ENCODE results near the gene AMN1. TPM values are rescaled to one million over a fixed set of nuclear protein-coding genes. Genes with fewer than 3 reads are reported as not detected.

Gene AMN1
- total and polyA plus RNA-seq, 2 of the 13 experiments (the other 11 are each of a cell fraction or from before 2014, with no cell fraction given), result 7.5 to 26.5 TPM

DNA sequence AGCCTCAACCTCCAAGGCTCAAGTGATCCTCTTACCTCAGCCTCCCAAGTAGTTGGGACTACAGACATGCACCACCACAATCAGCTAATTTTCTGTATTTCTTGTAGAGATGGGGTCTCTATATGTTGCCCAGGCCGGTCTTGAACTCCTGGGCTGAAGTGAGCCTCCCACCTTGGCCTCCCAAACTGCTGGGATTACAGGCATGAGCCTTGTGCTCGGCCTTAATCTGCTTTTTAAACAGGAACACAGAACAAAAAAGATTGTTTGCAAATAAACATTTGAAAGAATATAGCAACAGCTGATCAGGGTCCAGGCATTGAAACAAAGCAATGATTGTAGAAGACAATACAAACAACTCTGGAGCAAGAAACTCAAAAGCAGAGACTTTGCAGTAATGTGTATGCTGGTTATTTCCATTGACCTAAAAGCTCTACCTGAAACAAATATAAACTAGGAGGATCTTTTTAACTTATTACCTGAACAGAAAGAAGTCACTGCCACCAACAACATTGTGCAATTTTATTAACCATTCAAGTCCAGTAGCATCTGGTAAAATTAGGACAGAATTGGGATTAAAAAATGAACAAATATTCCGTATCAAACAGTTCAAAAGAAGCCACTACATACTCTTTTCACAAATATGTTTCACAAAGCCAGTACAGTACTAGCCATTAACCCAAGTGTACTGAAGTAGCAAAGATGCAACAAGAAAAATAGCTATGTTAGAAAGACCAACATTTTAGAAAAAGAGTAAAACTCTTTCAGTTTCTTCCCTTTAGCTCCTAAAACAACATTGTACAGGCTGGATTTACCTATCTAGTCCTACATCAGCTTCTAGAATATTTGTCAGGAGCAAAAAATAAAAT lies 14.2 kb downstream of the AMN1 start (continued):
- TF ChIP-seq KLF16 (CRISPR knock-in tag; IDR thresholded peaks at IDR 0.05) (no peak), HMG20B (CRISPR knock-in tag; conservative IDR thresholded peaks at IDR 0.05) (no peak), POLR2A (IDR thresholded peaks at IDR 0.05; ENCODE audit: insufficient read depth in 1 of 2, low read depth in 2 of 2, low read length in 2 of 2) (no peak), ZNF674 (CRISPR knock-in tag; IDR thresholded peaks at IDR 0.05; ENCODE audit: low read depth) (no peak), ZNF841 (CRISPR knock-in tag; IDR thresholded peaks at IDR 0.05; ENCODE audit: borderline replicate concordance) (no peak), U2AF2 (IDR thresholded peaks at IDR 0.05; ENCODE audit: low read depth, low read length) (no peak), SSRP1 (CRISPR knock-in tag; IDR thresholded peaks at IDR 0.05) (no peak), DNMT3B (CRISPR knock-in tag; conservative IDR thresholded peaks at IDR 0.05) (no peak), ZSCAN9 (CRISPR knock-in tag; IDR thresholded peaks at IDR 0.05; ENCODE audit: borderline replicate concordance) (no peak), ZNF768 (CRISPR knock-in tag; IDR thresholded peaks at IDR 0.05) (no peak), FOSL2 (CRISPR knock-in tag; IDR thresholded peaks at IDR 0.05) (peak; percentile 23; the same call in 1 of the 2 replicates), NR1H2 (CRISPR knock-in tag; IDR thresholded peaks at IDR 0.05; ENCODE audit: borderline replicate concordance, low read depth) (no peak), PRPF4 (IDR thresholded peaks at IDR 0.05; ENCODE audit: low read depth, low read length, poor library complexity, severe bottlenecking) (no peak), CAMTA2 (CRISPR knock-in tag; IDR thresholded peaks at IDR 0.05; ENCODE audit: borderline replicate concordance) (no peak), SMYD3 (CRISPR knock-in tag; IDR thresholded peaks at IDR 0.05) (no peak)
- TF ChIP-seq, protein P1, sequence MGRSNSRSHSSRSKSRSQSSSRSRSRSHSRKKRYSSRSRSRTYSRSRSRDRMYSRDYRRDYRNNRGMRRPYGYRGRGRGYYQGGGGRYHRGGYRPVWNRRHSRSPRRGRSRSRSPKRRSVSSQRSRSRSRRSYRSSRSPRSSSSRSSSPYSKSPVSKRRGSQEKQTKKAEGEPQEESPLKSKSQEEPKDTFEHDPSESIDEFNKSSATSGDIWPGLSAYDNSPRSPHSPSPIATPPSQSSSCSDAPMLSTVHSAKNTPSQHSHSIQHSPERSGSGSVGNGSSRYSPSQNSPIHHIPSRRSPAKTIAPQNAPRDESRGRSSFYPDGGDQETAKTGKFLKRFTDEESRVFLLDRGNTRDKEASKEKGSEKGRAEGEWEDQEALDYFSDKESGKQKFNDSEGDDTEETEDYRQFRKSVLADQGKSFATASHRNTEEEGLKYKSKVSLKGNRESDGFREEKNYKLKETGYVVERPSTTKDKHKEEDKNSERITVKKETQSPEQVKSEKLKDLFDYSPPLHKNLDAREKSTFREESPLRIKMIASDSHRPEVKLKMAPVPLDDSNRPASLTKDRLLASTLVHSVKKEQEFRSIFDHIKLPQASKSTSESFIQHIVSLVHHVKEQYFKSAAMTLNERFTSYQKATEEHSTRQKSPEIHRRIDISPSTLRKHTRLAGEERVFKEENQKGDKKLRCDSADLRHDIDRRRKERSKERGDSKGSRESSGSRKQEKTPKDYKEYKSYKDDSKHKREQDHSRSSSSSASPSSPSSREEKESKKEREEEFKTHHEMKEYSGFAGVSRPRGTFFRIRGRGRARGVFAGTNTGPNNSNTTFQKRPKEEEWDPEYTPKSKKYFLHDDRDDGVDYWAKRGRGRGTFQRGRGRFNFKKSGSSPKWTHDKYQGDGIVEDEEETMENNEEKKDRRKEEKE (IDR thresholded peaks at IDR 0.05), result no peak
- TF ChIP-seq, protein P2, sequence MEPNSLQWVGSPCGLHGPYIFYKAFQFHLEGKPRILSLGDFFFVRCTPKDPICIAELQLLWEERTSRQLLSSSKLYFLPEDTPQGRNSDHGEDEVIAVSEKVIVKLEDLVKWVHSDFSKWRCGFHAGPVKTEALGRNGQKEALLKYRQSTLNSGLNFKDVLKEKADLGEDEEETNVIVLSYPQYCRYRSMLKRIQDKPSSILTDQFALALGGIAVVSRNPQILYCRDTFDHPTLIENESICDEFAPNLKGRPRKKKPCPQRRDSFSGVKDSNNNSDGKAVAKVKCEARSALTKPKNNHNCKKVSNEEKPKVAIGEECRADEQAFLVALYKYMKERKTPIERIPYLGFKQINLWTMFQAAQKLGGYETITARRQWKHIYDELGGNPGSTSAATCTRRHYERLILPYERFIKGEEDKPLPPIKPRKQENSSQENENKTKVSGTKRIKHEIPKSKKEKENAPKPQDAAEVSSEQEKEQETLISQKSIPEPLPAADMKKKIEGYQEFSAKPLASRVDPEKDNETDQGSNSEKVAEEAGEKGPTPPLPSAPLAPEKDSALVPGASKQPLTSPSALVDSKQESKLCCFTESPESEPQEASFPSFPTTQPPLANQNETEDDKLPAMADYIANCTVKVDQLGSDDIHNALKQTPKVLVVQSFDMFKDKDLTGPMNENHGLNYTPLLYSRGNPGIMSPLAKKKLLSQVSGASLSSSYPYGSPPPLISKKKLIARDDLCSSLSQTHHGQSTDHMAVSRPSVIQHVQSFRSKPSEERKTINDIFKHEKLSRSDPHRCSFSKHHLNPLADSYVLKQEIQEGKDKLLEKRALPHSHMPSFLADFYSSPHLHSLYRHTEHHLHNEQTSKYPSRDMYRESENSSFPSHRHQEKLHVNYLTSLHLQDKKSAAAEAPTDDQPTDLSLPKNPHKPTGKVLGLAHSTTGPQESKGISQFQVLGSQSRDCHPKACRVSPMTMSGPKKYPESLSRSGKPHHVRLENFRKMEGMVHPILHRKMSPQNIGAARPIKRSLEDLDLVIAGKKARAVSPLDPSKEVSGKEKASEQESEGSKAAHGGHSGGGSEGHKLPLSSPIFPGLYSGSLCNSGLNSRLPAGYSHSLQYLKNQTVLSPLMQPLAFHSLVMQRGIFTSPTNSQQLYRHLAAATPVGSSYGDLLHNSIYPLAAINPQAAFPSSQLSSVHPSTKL (CRISPR knock-in tag; IDR thresholded peaks at IDR 0.05), result peak; percentile 48; the same call in 1 of the 2 replicates
- TF ChIP-seq, protein P3, sequence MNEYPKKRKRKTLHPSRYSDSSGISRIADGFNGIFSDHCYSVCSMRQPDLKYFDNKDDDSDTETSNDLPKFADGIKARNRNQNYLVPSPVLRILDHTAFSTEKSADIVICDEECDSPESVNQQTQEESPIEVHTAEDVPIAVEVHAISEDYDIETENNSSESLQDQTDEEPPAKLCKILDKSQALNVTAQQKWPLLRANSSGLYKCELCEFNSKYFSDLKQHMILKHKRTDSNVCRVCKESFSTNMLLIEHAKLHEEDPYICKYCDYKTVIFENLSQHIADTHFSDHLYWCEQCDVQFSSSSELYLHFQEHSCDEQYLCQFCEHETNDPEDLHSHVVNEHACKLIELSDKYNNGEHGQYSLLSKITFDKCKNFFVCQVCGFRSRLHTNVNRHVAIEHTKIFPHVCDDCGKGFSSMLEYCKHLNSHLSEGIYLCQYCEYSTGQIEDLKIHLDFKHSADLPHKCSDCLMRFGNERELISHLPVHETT (CRISPR knock-in tag; conservative IDR thresholded peaks at IDR 0.05), result no peak
- TF ChIP-seq, protein P4, sequence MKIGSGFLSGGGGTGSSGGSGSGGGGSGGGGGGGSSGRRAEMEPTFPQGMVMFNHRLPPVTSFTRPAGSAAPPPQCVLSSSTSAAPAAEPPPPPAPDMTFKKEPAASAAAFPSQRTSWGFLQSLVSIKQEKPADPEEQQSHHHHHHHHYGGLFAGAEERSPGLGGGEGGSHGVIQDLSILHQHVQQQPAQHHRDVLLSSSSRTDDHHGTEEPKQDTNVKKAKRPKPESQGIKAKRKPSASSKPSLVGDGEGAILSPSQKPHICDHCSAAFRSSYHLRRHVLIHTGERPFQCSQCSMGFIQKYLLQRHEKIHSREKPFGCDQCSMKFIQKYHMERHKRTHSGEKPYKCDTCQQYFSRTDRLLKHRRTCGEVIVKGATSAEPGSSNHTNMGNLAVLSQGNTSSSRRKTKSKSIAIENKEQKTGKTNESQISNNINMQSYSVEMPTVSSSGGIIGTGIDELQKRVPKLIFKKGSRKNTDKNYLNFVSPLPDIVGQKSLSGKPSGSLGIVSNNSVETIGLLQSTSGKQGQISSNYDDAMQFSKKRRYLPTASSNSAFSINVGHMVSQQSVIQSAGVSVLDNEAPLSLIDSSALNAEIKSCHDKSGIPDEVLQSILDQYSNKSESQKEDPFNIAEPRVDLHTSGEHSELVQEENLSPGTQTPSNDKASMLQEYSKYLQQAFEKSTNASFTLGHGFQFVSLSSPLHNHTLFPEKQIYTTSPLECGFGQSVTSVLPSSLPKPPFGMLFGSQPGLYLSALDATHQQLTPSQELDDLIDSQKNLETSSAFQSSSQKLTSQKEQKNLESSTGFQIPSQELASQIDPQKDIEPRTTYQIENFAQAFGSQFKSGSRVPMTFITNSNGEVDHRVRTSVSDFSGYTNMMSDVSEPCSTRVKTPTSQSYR (CRISPR knock-in tag; IDR thresholded peaks at IDR 0.05; ENCODE audit: borderline replicate concordance), result no peak

All from HepG2 (cell line).